ENCODE results near the gene RASGRF2.
A peak's percentile ranks its signal among the peaks of the same experiment; 100 is the strongest.

Gene RASGRF2

DNA sequence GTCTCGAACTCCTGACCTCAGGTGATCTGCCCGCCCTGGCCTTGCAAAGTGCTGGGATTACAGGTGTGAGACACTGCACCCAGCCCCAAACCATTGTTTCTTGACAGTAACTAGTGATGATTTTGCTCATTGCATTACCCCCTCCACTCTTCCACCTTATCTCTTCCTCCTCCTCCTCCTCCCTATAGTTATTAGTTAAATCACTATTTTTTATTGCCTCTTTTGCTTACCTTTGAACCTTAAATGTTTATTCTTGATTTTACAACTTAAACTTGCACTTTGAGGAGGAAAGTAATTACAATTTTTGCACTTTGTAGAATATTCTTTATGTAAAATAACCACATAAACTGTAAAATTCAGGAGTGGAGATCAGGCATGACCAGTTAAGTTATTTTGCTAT is 35.7 kb downstream of the RASGRF2 start:
- Histone ChIP-seq H3K9ac (ENCODE audit: low read depth, low read length, poor library complexity, severe bottlenecking) (no peak overlapping the region), H3K4me3 (ENCODE audit: low read length, poor library complexity, severe bottlenecking) (no peak overlapping the region), H3K9me2 (replicated peaks; ENCODE audit: low read depth, low read length) (no peaks in the 10 kb centered on the region), H3K9me3 (ENCODE audit: insufficient read depth, low read depth, low read length) (no peaks in the 10 kb centered on the region), H3K36me3 (ENCODE audit: insufficient read depth, low read length) (no peaks in the 10 kb centered on the region), H3K4me2 (ENCODE audit: low read depth, low read length, poor library complexity, severe bottlenecking) (no peak overlapping the region), H3K79me2 (ENCODE audit: insufficient read depth, low read length) (no peaks in the 10 kb centered on the region), H3F3A (ENCODE audit: low read depth) (no peaks in the 10 kb centered on the region), H4K20me1 (ENCODE audit: insufficient read depth, low read length, poor library complexity, severe bottlenecking) (no peaks in the 10 kb centered on the region), H3K27me3 (ENCODE audit: insufficient read depth, low read length, poor library complexity, severe bottlenecking) (no peaks in the 10 kb centered on the region), H3K4me1 (ENCODE audit: insufficient read depth, low read length, poor library complexity, severe bottlenecking) (peaks cover 8% of the 10 kb centered on the region), H2AFZ (ENCODE audit: low read length) (no peak overlapping the region)
- TF ChIP-seq, protein P1, sequence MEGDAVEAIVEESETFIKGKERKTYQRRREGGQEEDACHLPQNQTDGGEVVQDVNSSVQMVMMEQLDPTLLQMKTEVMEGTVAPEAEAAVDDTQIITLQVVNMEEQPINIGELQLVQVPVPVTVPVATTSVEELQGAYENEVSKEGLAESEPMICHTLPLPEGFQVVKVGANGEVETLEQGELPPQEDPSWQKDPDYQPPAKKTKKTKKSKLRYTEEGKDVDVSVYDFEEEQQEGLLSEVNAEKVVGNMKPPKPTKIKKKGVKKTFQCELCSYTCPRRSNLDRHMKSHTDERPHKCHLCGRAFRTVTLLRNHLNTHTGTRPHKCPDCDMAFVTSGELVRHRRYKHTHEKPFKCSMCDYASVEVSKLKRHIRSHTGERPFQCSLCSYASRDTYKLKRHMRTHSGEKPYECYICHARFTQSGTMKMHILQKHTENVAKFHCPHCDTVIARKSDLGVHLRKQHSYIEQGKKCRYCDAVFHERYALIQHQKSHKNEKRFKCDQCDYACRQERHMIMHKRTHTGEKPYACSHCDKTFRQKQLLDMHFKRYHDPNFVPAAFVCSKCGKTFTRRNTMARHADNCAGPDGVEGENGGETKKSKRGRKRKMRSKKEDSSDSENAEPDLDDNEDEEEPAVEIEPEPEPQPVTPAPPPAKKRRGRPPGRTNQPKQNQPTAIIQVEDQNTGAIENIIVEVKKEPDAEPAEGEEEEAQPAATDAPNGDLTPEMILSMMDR (conservative IDR thresholded peaks at IDR 0.05; ENCODE audit: low read length), result no peak
- TF ChIP-seq EZH2phosphoT487 (IDR thresholded peaks at IDR 0.05; ENCODE audit: borderline replicate concordance), result no peak

DNA sequence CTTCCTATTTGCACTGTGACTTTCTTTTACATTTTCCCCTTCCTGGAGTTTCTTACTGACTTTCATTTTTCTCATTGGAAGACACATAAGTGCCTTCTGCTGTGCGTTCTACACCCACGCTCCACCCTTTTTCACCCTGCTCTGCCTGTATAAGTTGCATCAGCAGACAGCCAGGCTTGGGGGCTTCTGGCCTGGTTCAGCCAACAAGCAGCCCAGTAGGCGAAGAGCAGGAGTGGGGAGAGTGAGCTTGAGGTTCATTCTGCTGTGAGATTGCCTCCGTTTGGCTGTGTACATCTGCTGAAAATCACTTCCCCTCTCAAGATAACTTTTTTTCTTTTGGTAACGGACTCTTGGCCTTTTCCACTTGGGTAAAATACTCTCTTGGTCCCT is 38.4 kb downstream of the RASGRF2 start:
- peak overlapping the region; percentile 41; the same call in 1 of the 2 replicates for H2AFZ ChIP-seq (ENCODE audit: low read length)
- H3K4me1 ChIP-seq (ENCODE audit: insufficient read depth, low read length, poor library complexity, severe bottlenecking), result peaks cover 9% of the 10 kb centered on the region
- TF ChIP-seq EZH2phosphoT487 (IDR thresholded peaks at IDR 0.05; ENCODE audit: borderline replicate concordance), result no peak
- TF ChIP-seq, protein P1 (conservative IDR thresholded peaks at IDR 0.05; ENCODE audit: low read length), result no peak
- H3K27me3 ChIP-seq (ENCODE audit: insufficient read depth, low read length, poor library complexity, severe bottlenecking), result no peaks in the 10 kb centered on the region
- no peak overlapping the region for H3K4me3 ChIP-seq (ENCODE audit: low read length, poor library complexity, severe bottlenecking)
- H4K20me1 ChIP-seq (ENCODE audit: insufficient read depth, low read length, poor library complexity, severe bottlenecking), result no peaks in the 10 kb centered on the region
- no peak overlapping the region for H3K9ac ChIP-seq (ENCODE audit: low read depth, low read length, poor library complexity, severe bottlenecking)
- no peaks in the 10 kb centered on the region for H3K9me3 ChIP-seq (ENCODE audit: insufficient read depth, low read depth, low read length)
- no peaks in the 10 kb centered on the region for H3F3A ChIP-seq (ENCODE audit: low read depth)
- no peaks in the 10 kb centered on the region for H3K36me3 ChIP-seq (ENCODE audit: insufficient read depth, low read length)
- no peaks in the 10 kb centered on the region for H3K79me2 ChIP-seq (ENCODE audit: insufficient read depth, low read length)
- H3K4me2 ChIP-seq (ENCODE audit: low read depth, low read length, poor library complexity, severe bottlenecking), result no peak overlapping the region
- H3K9me2 ChIP-seq (replicated peaks; ENCODE audit: low read depth, low read length), result no peaks in the 10 kb centered on the region

DNA sequence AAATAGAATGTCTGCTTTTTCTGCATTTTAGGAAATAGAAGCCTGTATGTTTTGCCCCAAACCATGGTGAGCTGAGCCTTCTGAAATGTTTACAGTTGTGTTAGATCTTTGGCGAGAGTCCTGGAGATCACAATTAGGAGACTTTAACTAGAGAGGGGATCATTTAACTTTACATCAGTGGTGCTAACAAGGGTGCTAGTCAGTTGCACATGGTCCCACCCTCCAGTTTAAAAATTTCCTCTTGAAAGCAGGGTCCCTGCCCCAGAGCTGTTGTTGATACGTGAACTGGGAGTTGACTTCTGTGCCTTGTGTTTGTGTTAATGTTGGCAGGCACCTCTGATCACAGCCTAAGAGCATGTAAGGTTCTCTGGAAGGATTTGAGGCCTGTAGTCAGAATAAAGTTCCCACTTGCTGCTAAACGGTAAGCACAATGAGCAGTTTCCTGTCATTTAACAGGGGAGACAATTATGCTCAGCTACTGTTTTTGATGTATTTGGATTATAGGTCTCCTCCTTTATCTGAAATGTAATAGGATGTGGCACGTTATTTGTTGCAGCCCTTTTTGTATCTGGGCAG is 43.7 kb downstream of the RASGRF2 start:
- no peaks in the 10 kb centered on the region for H3K9me3 ChIP-seq (ENCODE audit: insufficient read depth, low read depth, low read length)
- H3F3A ChIP-seq (ENCODE audit: low read depth), result no peaks in the 10 kb centered on the region
- no peaks in the 10 kb centered on the region for H3K9me2 ChIP-seq (replicated peaks; ENCODE audit: low read depth, low read length)
- no peaks in the 10 kb centered on the region for H3K79me2 ChIP-seq (ENCODE audit: insufficient read depth, low read length)
- no peaks in the 10 kb centered on the region for H3K36me3 ChIP-seq (ENCODE audit: insufficient read depth, low read length)
- H3K4me3 ChIP-seq (ENCODE audit: low read length, poor library complexity, severe bottlenecking), result no peak overlapping the region
- no peak for TF ChIP-seq EZH2phosphoT487 (IDR thresholded peaks at IDR 0.05; ENCODE audit: borderline replicate concordance)
- TF ChIP-seq, protein P1 (conservative IDR thresholded peaks at IDR 0.05; ENCODE audit: low read length), result no peak
- peak overlapping the region; percentile 91 for H2AFZ ChIP-seq (ENCODE audit: low read length)
- H4K20me1 ChIP-seq (ENCODE audit: insufficient read depth, low read length, poor library complexity, severe bottlenecking), result no peaks in the 10 kb centered on the region
- H3K4me2 ChIP-seq (ENCODE audit: low read depth, low read length, poor library complexity, severe bottlenecking), result no peak overlapping the region
- H3K9ac ChIP-seq (ENCODE audit: low read depth, low read length, poor library complexity, severe bottlenecking), result no peak overlapping the region
- peaks cover 37% of the 10 kb centered on the region for H3K4me1 ChIP-seq (ENCODE audit: insufficient read depth, low read length, poor library complexity, severe bottlenecking)
- H3K27me3 ChIP-seq (ENCODE audit: insufficient read depth, low read length, poor library complexity, severe bottlenecking), result no peaks in the 10 kb centered on the region

Measured in Loucy (cell line).